Measurements from ENCODE around the gene OTOG. TPM values are rescaled to one million over a fixed set of nuclear protein-coding genes. Genes with fewer than 3 reads are reported as not detected.

OTOG gene
- total and polyA plus RNA-seq, 4 donors, result 0.11 TPM; not detected in 3

DNA sequence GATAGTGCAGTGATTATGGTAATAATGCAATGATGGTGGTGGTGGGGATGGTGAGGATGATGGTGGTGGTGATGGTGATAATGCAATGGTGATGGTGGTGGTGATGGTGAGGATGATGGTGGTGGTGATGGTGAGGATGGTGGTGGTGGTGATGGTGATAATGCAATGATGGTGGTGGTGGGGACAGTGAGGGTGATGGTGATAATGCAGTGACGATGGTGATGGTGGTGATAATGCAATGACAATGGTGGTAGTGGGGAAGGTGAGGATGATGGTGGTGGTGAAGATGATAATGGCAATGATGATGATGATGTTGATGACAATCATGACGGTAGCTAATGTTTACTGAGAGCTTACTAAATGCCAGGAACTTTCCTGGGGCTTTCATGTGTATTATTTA lies 92.7 kb downstream of the OTOG start:
- no peak for DNase-seq
- no peak for ATAC-seq (ENCODE audit: insufficient read depth, low FRiP score)
- Histone ChIP-seq H3K9me3 (ENCODE audit: control insufficient read depth in 4 of 4, insufficient read depth in 3 of 4, low read length in 3 of 4) (no peaks in the 10 kb centered on the region), H3K4me3 (no peak overlapping the region), H3K27me3 (ENCODE audit: control insufficient read depth in 3 of 3, insufficient read depth in 3 of 3, low read length in 2 of 3) (no peaks in the 10 kb centered on the region), H3K9ac (ENCODE audit: insufficient read depth in 1 of 2, low read length in 2 of 2) (no peak overlapping the region), H3K36me3 (ENCODE audit: control insufficient read depth in 4 of 4, insufficient read depth in 4 of 4, low read length in 4 of 4) (no peaks in the 10 kb centered on the region), H3K4me1 (ENCODE audit: control insufficient read depth in 5 of 5, insufficient read depth in 5 of 5, low read length in 5 of 5) (no peaks in the 10 kb centered on the region), H3K27ac (ENCODE audit: low read depth in 1 of 2, low read length in 1 of 2) (no peak overlapping the region)
- TF ChIP-seq, protein P1, sequence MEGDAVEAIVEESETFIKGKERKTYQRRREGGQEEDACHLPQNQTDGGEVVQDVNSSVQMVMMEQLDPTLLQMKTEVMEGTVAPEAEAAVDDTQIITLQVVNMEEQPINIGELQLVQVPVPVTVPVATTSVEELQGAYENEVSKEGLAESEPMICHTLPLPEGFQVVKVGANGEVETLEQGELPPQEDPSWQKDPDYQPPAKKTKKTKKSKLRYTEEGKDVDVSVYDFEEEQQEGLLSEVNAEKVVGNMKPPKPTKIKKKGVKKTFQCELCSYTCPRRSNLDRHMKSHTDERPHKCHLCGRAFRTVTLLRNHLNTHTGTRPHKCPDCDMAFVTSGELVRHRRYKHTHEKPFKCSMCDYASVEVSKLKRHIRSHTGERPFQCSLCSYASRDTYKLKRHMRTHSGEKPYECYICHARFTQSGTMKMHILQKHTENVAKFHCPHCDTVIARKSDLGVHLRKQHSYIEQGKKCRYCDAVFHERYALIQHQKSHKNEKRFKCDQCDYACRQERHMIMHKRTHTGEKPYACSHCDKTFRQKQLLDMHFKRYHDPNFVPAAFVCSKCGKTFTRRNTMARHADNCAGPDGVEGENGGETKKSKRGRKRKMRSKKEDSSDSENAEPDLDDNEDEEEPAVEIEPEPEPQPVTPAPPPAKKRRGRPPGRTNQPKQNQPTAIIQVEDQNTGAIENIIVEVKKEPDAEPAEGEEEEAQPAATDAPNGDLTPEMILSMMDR (IDR thresholded peaks at IDR 0.05; ENCODE audit: control extremely low read depth, extremely low read depth), result no peak
- WGBS, 2 donors, result 82 to 89% methylated on average over 2 of the region's 2 CpGs

DNA sequence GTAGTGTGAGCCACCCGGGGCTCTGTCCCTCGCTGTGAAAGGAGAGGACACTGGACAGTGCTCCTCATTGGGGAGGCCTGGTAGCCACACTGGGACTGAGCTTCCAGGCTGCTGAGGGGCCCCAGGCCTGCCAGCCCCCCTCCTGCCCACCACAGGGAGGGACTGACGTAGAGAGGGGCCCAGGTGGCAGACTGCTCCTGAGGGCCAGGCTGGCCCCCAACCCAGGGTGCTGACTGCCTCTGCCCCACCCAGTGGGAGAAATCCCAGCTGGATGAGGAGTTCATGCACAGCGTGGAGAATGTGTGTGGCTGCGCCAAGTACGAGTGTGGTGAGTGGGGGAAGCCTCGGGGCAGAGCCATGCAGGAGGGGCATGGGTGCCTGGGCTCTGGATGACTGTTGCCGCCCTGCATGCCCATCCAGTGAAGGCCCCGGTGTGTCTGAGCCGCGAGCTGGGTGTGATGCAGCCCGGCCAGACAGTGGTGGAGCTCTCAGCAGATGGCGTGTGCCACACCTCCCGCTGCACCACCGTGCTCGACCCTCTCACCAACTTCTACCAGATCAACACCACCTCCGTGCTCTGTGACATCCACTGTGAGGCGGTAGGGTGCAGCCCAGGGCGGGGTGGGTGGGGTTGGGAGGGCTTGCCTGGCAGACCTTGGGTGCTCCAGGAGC lies 93.6 kb downstream of the OTOG start:
- H3K36me3 ChIP-seq (ENCODE audit: control insufficient read depth in 4 of 4, insufficient read depth in 4 of 4, low read length in 4 of 4), result no peaks in the 10 kb centered on the region
- DNase-seq, result no peak
- ATAC-seq (ENCODE audit: insufficient read depth, low FRiP score), result no peak
- TF ChIP-seq, protein P1 (IDR thresholded peaks at IDR 0.05; ENCODE audit: control extremely low read depth, extremely low read depth), result no peak
- no peaks in the 10 kb centered on the region for H3K4me1 ChIP-seq (ENCODE audit: control insufficient read depth in 5 of 5, insufficient read depth in 5 of 5, low read length in 5 of 5)
- WGBS, 2 donors, result 67 to 78% methylated on average over 19 of the region's 19 CpGs
- H3K4me3 ChIP-seq, result no peak overlapping the region
- H3K9me3 ChIP-seq (ENCODE audit: control insufficient read depth in 4 of 4, insufficient read depth in 3 of 4, low read length in 3 of 4), result no peaks in the 10 kb centered on the region
- no peak overlapping the region for H3K27ac ChIP-seq (ENCODE audit: low read depth in 1 of 2, low read length in 1 of 2)
- no peaks in the 10 kb centered on the region for H3K27me3 ChIP-seq (ENCODE audit: control insufficient read depth in 3 of 3, insufficient read depth in 3 of 3, low read length in 2 of 3)
- H3K9ac ChIP-seq (ENCODE audit: insufficient read depth in 1 of 2, low read length in 2 of 2), result no peak overlapping the region

DNA sequence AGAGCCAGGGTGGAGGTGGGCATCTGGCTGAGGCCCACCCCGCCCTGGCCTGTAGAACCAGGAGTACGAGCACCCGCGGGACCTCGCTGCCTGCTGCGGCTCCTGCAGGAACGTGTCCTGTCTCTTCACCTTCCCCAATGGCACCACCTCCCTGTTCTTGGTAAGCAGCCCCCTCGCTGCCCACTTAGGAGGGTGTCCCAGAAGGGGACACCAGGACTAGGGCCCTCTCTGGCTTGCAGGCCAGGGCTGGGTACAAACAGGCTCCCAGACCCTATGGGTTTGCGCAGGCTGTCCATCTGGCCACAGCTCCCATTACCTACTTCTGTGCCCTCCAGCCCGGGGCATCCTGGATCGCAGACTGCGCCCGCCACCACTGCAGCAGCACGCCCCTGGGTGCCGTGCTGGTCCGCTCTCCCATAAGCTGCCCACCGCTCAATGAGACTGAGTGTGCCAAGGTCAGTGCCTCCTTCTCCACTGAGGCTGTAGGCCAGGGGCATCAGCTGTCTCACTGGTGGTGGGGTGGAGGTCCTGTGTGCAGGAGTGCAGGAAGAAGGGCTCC lies 94.8 kb downstream of the OTOG start:
- no peaks in the 10 kb centered on the region for H3K27me3 ChIP-seq (ENCODE audit: control insufficient read depth in 3 of 3, insufficient read depth in 3 of 3, low read length in 2 of 3)
- ATAC-seq (ENCODE audit: insufficient read depth, low FRiP score) (no peak), DNase-seq (no peak)
- no peaks in the 10 kb centered on the region for H3K4me1 ChIP-seq (ENCODE audit: control insufficient read depth in 5 of 5, insufficient read depth in 5 of 5, low read length in 5 of 5)
- H3K9ac ChIP-seq (ENCODE audit: insufficient read depth in 1 of 2, low read length in 2 of 2), result no peak overlapping the region
- peaks cover 0 to 3% (median 0%) of the 10 kb centered on the region in 4 donors for H3K9me3 ChIP-seq (ENCODE audit: control insufficient read depth in 4 of 4, insufficient read depth in 3 of 4, low read length in 3 of 4)
- TF ChIP-seq, protein P1 (IDR thresholded peaks at IDR 0.05; ENCODE audit: control extremely low read depth, extremely low read depth), result no peak
- no peaks in the 10 kb centered on the region for H3K36me3 ChIP-seq (ENCODE audit: control insufficient read depth in 4 of 4, insufficient read depth in 4 of 4, low read length in 4 of 4)
- H3K27ac ChIP-seq (ENCODE audit: low read depth in 1 of 2, low read length in 1 of 2), result no peak overlapping the region
- H3K4me3 ChIP-seq, result no peak overlapping the region
- WGBS, 2 donors, result 88 to 91% methylated on average over 12 to 17 of the region's 17 CpGs
